H9 (cell line): ENCODE data around the gene DCHS1. TPM values are rescaled to one million over a fixed set of nuclear protein-coding genes. Genes with fewer than 3 reads are reported as not detected.

Source experiments
- DNase-seq: peaks from one replicate; pipeline ENCODE4 v3.0.0-alpha.2; 2017
- H2AFZ ChIP-seq: one replicate; pipeline ENCODE4 v1.6.1; 2013; ENCODE audit warnings: mild to moderate bottlenecking, low read length, control low read depth, moderate library complexity
- H2AK5ac ChIP-seq: 2 replicates; pipeline ENCODE4 v1.6.1; 2013; ENCODE audit warnings: low read length, control low read depth, mixed read lengths; ENCODE audit not compliant: insufficient read length
- H2BK120ac ChIP-seq: one replicate; pipeline ENCODE4 v1.6.1; 2013; ENCODE audit warnings: low read depth, mild to moderate bottlenecking, low read length, control low read depth, inconsistent platforms; ENCODE audit not compliant: poor library complexity, severe bottlenecking
- H2BK12ac ChIP-seq: 2 replicates; pipeline ENCODE4 v1.6.1; 2013; ENCODE audit warnings: low read length, control low read depth, mixed read lengths, low read depth; ENCODE audit not compliant: insufficient read length
- H2BK15ac ChIP-seq: 2 replicates; pipeline ENCODE4 v1.6.1; 2013; ENCODE audit warnings: low read depth, low read length, control low read depth
- H2BK20ac ChIP-seq: one replicate; pipeline ENCODE4 v1.6.1; 2013; ENCODE audit warnings: low read depth, mild to moderate bottlenecking, low read length, control low read depth, inconsistent platforms; ENCODE audit not compliant: poor library complexity, severe bottlenecking
- H2BK5ac ChIP-seq: 2 replicates; pipeline ENCODE4 v1.6.1; 2013; ENCODE audit warnings: low read length, control low read depth, mixed read lengths; ENCODE audit not compliant: insufficient read length
- H3K14ac ChIP-seq: 2 replicates; pipeline ENCODE4 v1.6.1; 2013; ENCODE audit warnings: low read length, control low read depth; ENCODE audit not compliant: insufficient read depth
- H3K18ac ChIP-seq: 2 replicates; pipeline ENCODE4 v1.6.1; 2013; ENCODE audit warnings: low read depth, mild to moderate bottlenecking, mixed read lengths, low read length, control low read depth; ENCODE audit not compliant: insufficient read length
- H3K23ac ChIP-seq: 2 replicates; pipeline ENCODE4 v1.6.1; 2013; ENCODE audit warnings: low read length, control low read depth, mixed read lengths, low read depth; ENCODE audit not compliant: insufficient read length
- H3K23me2 ChIP-seq: 2 replicates; pipeline ENCODE4 v1.6.1; 2013; ENCODE audit warnings: low read depth, mild to moderate bottlenecking, mixed read lengths, low read length, control low read depth; ENCODE audit not compliant: insufficient read length, poor library complexity, severe bottlenecking
- H3K27ac ChIP-seq: 2 replicates; pipeline ENCODE4 v1.5.1; 2013; ENCODE audit warnings: low read length, control low read depth, mixed read lengths, low read depth; ENCODE audit not compliant: insufficient read length
- H3K27me3 ChIP-seq: 2 replicates; pipeline ENCODE4 v1.6.1; 2013; ENCODE audit warnings: low read length, control low read depth, inconsistent platforms; ENCODE audit not compliant: insufficient read depth
- H3K4ac ChIP-seq: 2 replicates; pipeline ENCODE4 v1.6.1; 2013; ENCODE audit warnings: low read depth, mild to moderate bottlenecking, control low read depth, inconsistent platforms, low read length, moderate library complexity
- H3K4me1 ChIP-seq: 2 replicates; pipeline ENCODE4 v1.6.1; 2013; ENCODE audit warnings: low read length, control low read depth, inconsistent platforms; ENCODE audit not compliant: insufficient read depth
- H3K4me2 ChIP-seq: 2 replicates; pipeline ENCODE4 v1.6.1; 2013; ENCODE audit warnings: low read length, control low read depth, mixed read lengths; ENCODE audit not compliant: insufficient read length, insufficient read depth
- H3K56ac ChIP-seq: 2 replicates; pipeline ENCODE4 v1.6.1; 2013; ENCODE audit warnings: low read depth, mild to moderate bottlenecking, mixed read lengths, low read length, control low read depth; ENCODE audit not compliant: insufficient read length
- H3K79me1 ChIP-seq: 2 replicates; pipeline ENCODE4 v1.6.1; 2013; ENCODE audit warnings: low read depth, mild to moderate bottlenecking, moderate library complexity, low read length, control low read depth, inconsistent platforms; ENCODE audit not compliant: insufficient read depth, poor library complexity, severe bottlenecking
- H3K79me2 ChIP-seq: 2 replicates; pipeline ENCODE4 v1.6.1; 2013; ENCODE audit warnings: low read length, control low read depth, inconsistent platforms; ENCODE audit not compliant: insufficient read depth
- H3K9ac ChIP-seq: 2 replicates; pipeline ENCODE4 v1.6.1; 2013; ENCODE audit warnings: low read length, control low read depth, mixed read lengths; ENCODE audit not compliant: insufficient read length; ENCODE audit errors: extremely low read depth
- H3K9me3 ChIP-seq: one replicate; pipeline ENCODE4 v1.6.1; 2013; ENCODE audit warnings: low read depth, low read length, inconsistent platforms; ENCODE audit not compliant: control insufficient read depth
- H3T11ph ChIP-seq: one replicate; pipeline ENCODE4 v1.6.1; 2013; ENCODE audit warnings: mild to moderate bottlenecking, low read length, control low read depth, inconsistent platforms
- H4K20me1 ChIP-seq: one replicate; pipeline ENCODE4 v1.6.1; 2013; ENCODE audit not compliant: control insufficient read depth, insufficient read length, insufficient read depth
- H4K5ac ChIP-seq: 2 replicates; pipeline ENCODE4 v1.6.1; 2013; ENCODE audit warnings: low read depth, mild to moderate bottlenecking, mixed read lengths, low read length, control low read depth; ENCODE audit not compliant: insufficient read length
- H4K8ac ChIP-seq: replicated peaks from 2 replicates; pipeline ENCODE4 v1.6.1; 2013; ENCODE audit warnings: low read length, control low read depth, mixed read lengths, low read depth; ENCODE audit not compliant: insufficient read length
- H4K91ac ChIP-seq: 2 replicates; pipeline ENCODE4 v1.6.1; 2013; ENCODE audit warnings: low read depth, mild to moderate bottlenecking, moderate library complexity, mixed read lengths, low read length, control low read depth; ENCODE audit not compliant: insufficient read length
- H3K27ac Mint-ChIP-seq, 3 experiments: 2 replicates in 2 of 3; 3 replicates in 1 of 3; pipeline ENCODE4 v1.8.0; 2020 to 2021; ENCODE audit warnings: mixed read lengths in 3 of 3, mild to moderate bottlenecking in 1 of 3, moderate library complexity in 1 of 3
- H3K27me3 Mint-ChIP-seq: 2 replicates; pipeline ENCODE4 v1.8.0; 2021; ENCODE audit warnings: low read depth, mild to moderate bottlenecking, moderate library complexity, mixed read lengths
- H3K36me3 Mint-ChIP-seq, 3 experiments: 2 replicates in 2 of 3; 3 replicates in 1 of 3; pipeline ENCODE4 v1.8.0; 2020 to 2021; ENCODE audit warnings: low read depth in 3 of 3, mixed read lengths in 3 of 3; ENCODE audit not compliant: insufficient read depth in 1 of 3
- H3K4me1 Mint-ChIP-seq, 2 experiments: 2 replicates each; pipeline ENCODE4 v1.8.0; 2020; ENCODE audit warnings: mixed read lengths in 2 of 2
- H3K4me3 Mint-ChIP-seq, 2 experiments: 2 replicates in 1 of 2; 3 replicates in 1 of 2; pipeline ENCODE4 v1.8.0; 2020 to 2021; ENCODE audit warnings: mild to moderate bottlenecking in 2 of 2, mixed read lengths in 2 of 2, moderate library complexity in 1 of 2
- H3K9me3 Mint-ChIP-seq, 2 experiments: 2 replicates in 1 of 2; 3 replicates in 1 of 2; pipeline ENCODE4 v1.8.0; 2020; ENCODE audit warnings: mild to moderate bottlenecking in 2 of 2, mixed read lengths in 2 of 2, moderate library complexity in 1 of 2
- CTCF ChIP-seq: fragments of 200-600 bp; sonication (generic); conservative IDR thresholded peaks from 3 replicates; pipeline ENCODE4 v1.8.0; 2021; ENCODE audit warnings: antibody characterized with exemption, mild to moderate bottlenecking
- WGBS: extraction: QIAGEN DNeasy Blood & Tissue Kit; methylation state at CpG from one replicate; pipeline ENCODE4 v1.1.7; 2013; ENCODE audit warnings: missing lambda C conversion rate, low lambda C conversion rate, mixed read lengths; ENCODE audit not compliant: insufficient read length; ENCODE audit errors: extremely low coverage; 5-methylcytosine and 5-hydroxymethylcytosine counted together
- total RNA-seq: library from RNA; stranded (reverse); gene quantifications from 2 replicates; pipeline ENCODE4 v1.2.1, GENCODE V29; 2021

DCHS1 gene
- total RNA-seq, 1 experiment from 2014 or later = 12.5 TPM

GRCh38 chr11:6627762-6628241, 27.8 kb downstream of the DCHS1 start:
- Histone ChIP-seq H2BK120ac (no peak overlapping the region), H3K4me2 (no peak overlapping the region), H3K23me2 (peaks cover 9% of the 10 kb centered on the region), H3K23ac (no peak overlapping the region), H3K9me3 (no peaks in the 10 kb centered on the region), H3K14ac (no peak overlapping the region), H3K79me2 (no peaks in the 10 kb centered on the region), H2AK5ac (no peak overlapping the region), H2AFZ (no peak overlapping the region), H3K27me3 (peaks cover 18% of the 10 kb centered on the region; the same call in 1 of the 2 replicates), H2BK12ac (no peak overlapping the region), H3K56ac (no peak overlapping the region), H3K9ac (no peak overlapping the region), H2BK15ac (no peak overlapping the region), H3K79me1 (no peaks in the 10 kb centered on the region), H4K20me1 (no peaks in the 10 kb centered on the region), H4K91ac (no peak overlapping the region), H4K8ac (no peak overlapping the region), H4K5ac (no peak overlapping the region), H3K4me1 (no peaks in the 10 kb centered on the region), H3K18ac (no peak overlapping the region), H2BK5ac (no peak overlapping the region), H3K4ac (no peak overlapping the region), H3T11ph (no peak overlapping the region), H2BK20ac (no peak overlapping the region), H3K27ac (no peak overlapping the region)
- H3K4me3 Mint-ChIP-seq = no peak overlapping the region
- no peak overlapping the region for H3K27ac Mint-ChIP-seq
- peaks cover 3% of the 10 kb centered on the region in 2 experiments; a peak in 2 of 4 replicates for H3K4me1 Mint-ChIP-seq
- DNase-seq = no peak
- H3K9me3 Mint-ChIP-seq = no peaks in the 10 kb centered on the region
- no peak for TF ChIP-seq CTCF
- no CpG with 5 or more reads among the region's 2 CpGs for WGBS
- peaks cover 2 to 35% (median 17%) of the 10 kb centered on the region in 3 experiments for H3K36me3 Mint-ChIP-seq
- peaks cover 43% of the 10 kb centered on the region for H3K27me3 Mint-ChIP-seq
